H1 (cell line): ENCODE results near the gene CERKL. TPM values are rescaled to one million over a fixed set of nuclear protein-coding genes. Genes with fewer than 3 reads are reported as not detected.
"Not testable (repeated sequence)": the region's sequence is repeated elsewhere in the genome, so short reads cannot be mapped to it uniquely, and the experiment has no call there.

ENCODE experiments used
- CTCF ChIA-PET: fragments of 300-600 bp; sonication (Branson Sonifier 250); formaldehyde crosslinking; loops from one replicate; lab custom pipeline; 2021; ENCODE audit not compliant: partially characterized antibody; lab: Charles Lee
- POLR2A ChIA-PET: fragments of 300-600 bp; sonication (Branson Sonifier 250); formaldehyde crosslinking; loops from one replicate; lab custom pipeline; 2021; ENCODE audit warnings: inconsistent platforms; ENCODE audit not compliant: partially characterized antibody; lab: Charles Lee
- DNase-seq, 2 experiments: peaks; one replicate each; pipeline versions ENCODE4 v3.0.0 to v3.0.0-alpha.2; 2010 to 2022; ENCODE audit warnings: low spot score in 2 of 2, low read depth in 1 of 2, mixed read lengths in 1 of 2
- FAIRE-seq: peaks from 2 replicates; lab custom pipeline; 2011; peaks lifted over from hg19 to GRCh38; lab: Jason Lieb, UNC
- H2AFZ ChIP-seq: 2 replicates; pipeline ENCODE4 v1.8.1; 2012; ENCODE audit warnings: low read length, inconsistent platforms
- H2AK5ac ChIP-seq: 2 replicates; pipeline ENCODE4 v1.6.1; 2013; ENCODE audit warnings: low read depth, low read length
- H2BK120ac ChIP-seq: replicated peaks from 2 replicates; pipeline ENCODE3; 2013; ENCODE audit warnings: low read depth, low read length, inconsistent platforms
- H2BK12ac ChIP-seq: 2 replicates; pipeline ENCODE4 v1.6.1; 2013; ENCODE audit warnings: low read depth, low read length
- H2BK15ac ChIP-seq: 2 replicates; pipeline ENCODE4 v1.6.1; 2013; ENCODE audit warnings: low read length
- H2BK20ac ChIP-seq: 2 replicates; pipeline ENCODE4 v1.6.1; 2013; ENCODE audit warnings: low read length
- H2BK5ac ChIP-seq: 2 replicates; pipeline ENCODE4 v1.6.1; 2013; ENCODE audit warnings: low read depth, low read length
- H3K14ac ChIP-seq: 2 replicates; pipeline ENCODE4 v1.6.1; 2013; ENCODE audit warnings: inconsistent platforms; ENCODE audit not compliant: insufficient read length
- H3K18ac ChIP-seq: 2 replicates; pipeline ENCODE4 v1.6.1; 2013; ENCODE audit warnings: low read length; ENCODE audit errors: extremely low read depth
- H3K23ac ChIP-seq: 2 replicates; pipeline ENCODE4 v1.6.1; 2013; ENCODE audit warnings: inconsistent platforms; ENCODE audit not compliant: insufficient read length
- H3K23me2 ChIP-seq: 2 replicates; pipeline ENCODE4 v1.6.1; 2013; ENCODE audit warnings: low read depth, low read length
- H3K27ac ChIP-seq: 2 replicates; pipeline ENCODE4 v1.6.1; 2011; ENCODE audit warnings: low read depth, low read length, inconsistent platforms
- H3K27me3 ChIP-seq, 4 experiments: replicated peaks in 1 of 4; 1 replicate in 1 of 4; 2 replicates in 3 of 4; pipeline versions ENCODE4 v1.6.1 to v1.8.1; 2011 to 2013; ENCODE audit warnings: low read length in 3 of 4, mild to moderate bottlenecking in 3 of 4, inconsistent platforms in 2 of 4, mixed read lengths in 2 of 4, moderate library complexity in 1 of 4; ENCODE audit not compliant: control insufficient read depth in 3 of 4, insufficient read depth in 3 of 4; ENCODE audit errors: extremely low read depth in 1 of 4
- H3K36me3 ChIP-seq, 4 experiments: 2 replicates each; pipeline versions ENCODE4 v1.6.1 to v1.8.1; 2011 to 2013; ENCODE audit warnings: mild to moderate bottlenecking in 4 of 4, low read length in 3 of 4, moderate library complexity in 2 of 4, control low read depth in 1 of 4, inconsistent platforms in 1 of 4; ENCODE audit not compliant: insufficient read depth in 4 of 4, control insufficient read depth in 2 of 4
- H3K4ac ChIP-seq: replicated peaks from 2 replicates; pipeline ENCODE3; 2013; ENCODE audit warnings: low read length, low read depth, mixed read lengths, inconsistent platforms; ENCODE audit not compliant: insufficient read length
- H3K4me1 ChIP-seq, 4 experiments: replicated peaks in 1 of 4; 1 replicate in 1 of 4; 2 replicates in 3 of 4; pipeline versions ENCODE4 v1.6.1 to v1.8.1; 2011 to 2013; ENCODE audit warnings: low read length in 3 of 4, inconsistent platforms in 2 of 4, mixed read lengths in 1 of 4; ENCODE audit not compliant: insufficient read depth in 4 of 4, control insufficient read depth in 3 of 4
- H3K4me2 ChIP-seq, 2 experiments: 2 replicates each; pipeline versions ENCODE4 v1.6.1 to v1.8.1; 2011 to 2013; ENCODE audit warnings: low read depth in 2 of 2, low read length in 2 of 2, control low read depth in 1 of 2, inconsistent platforms in 1 of 2, mild to moderate bottlenecking in 1 of 2; ENCODE audit not compliant: insufficient read depth in 1 of 2
- H3K4me3 ChIP-seq, 4 experiments: fragments of 200-600, 300-600 bp in 1 of 4; sonication (generic), shearing (Covaris generic), sonication (Bioruptor Twin) in 1 of 4; 2 replicates each; pipeline versions ENCODE4 v1.5.1 to v1.8.1; 2011 to 2016; ENCODE audit warnings: low read length in 4 of 4, low read depth in 3 of 4, control low read depth in 2 of 4, inconsistent platforms in 2 of 4, mild to moderate bottlenecking in 2 of 4, mixed read lengths in 1 of 4, moderate library complexity in 1 of 4; ENCODE audit not compliant: insufficient read depth in 2 of 4; ENCODE audit errors: extremely low read depth in 1 of 4
- H3K56ac ChIP-seq: replicated peaks from 2 replicates; pipeline ENCODE3; 2013; ENCODE audit warnings: low read depth, mild to moderate bottlenecking, mixed read lengths, low read length, inconsistent platforms; ENCODE audit not compliant: insufficient read length
- H3K79me1 ChIP-seq: 2 replicates; pipeline ENCODE4 v1.6.1; 2013; ENCODE audit warnings: low read depth, low read length, control low read depth
- H3K79me2 ChIP-seq, 2 experiments: 2 replicates each; pipeline versions ENCODE4 v1.6.1 to v1.8.1; 2012 to 2013; ENCODE audit warnings: low read length in 2 of 2, mild to moderate bottlenecking in 2 of 2, inconsistent platforms in 1 of 2; ENCODE audit not compliant: insufficient read depth in 2 of 2, control insufficient read depth in 1 of 2
- H3K9ac ChIP-seq, 4 experiments: replicated peaks in 1 of 4; 1 replicate in 1 of 4; 2 replicates in 3 of 4; pipeline versions ENCODE4 v1.6.1 to v1.8.1; 2011 to 2013; ENCODE audit warnings: low read depth in 3 of 4, low read length in 3 of 4, control low read depth in 2 of 4, mild to moderate bottlenecking in 2 of 4, moderate library complexity in 2 of 4, inconsistent platforms in 1 of 4; ENCODE audit errors: extremely low read depth in 1 of 4
- H3K9me3 ChIP-seq, 2 experiments: 2 replicates each; pipeline versions ENCODE4 v1.6.1 to v1.8.1; 2012 to 2013; ENCODE audit warnings: mild to moderate bottlenecking in 2 of 2, moderate library complexity in 2 of 2, control low read depth in 1 of 2, inconsistent platforms in 1 of 2, low read depth in 1 of 2, low read length in 1 of 2, mixed read lengths in 1 of 2; ENCODE audit not compliant: insufficient read depth in 2 of 2
- H4K20me1 ChIP-seq, 2 experiments: replicated peaks in 1 of 2; 2 replicates each; pipeline versions ENCODE3 to v1.8.1; 2011 to 2013; ENCODE audit warnings: inconsistent platforms in 2 of 2, low read length in 2 of 2, mild to moderate bottlenecking in 1 of 2; ENCODE audit not compliant: insufficient read depth in 2 of 2, control insufficient read depth in 1 of 2
- H4K5ac ChIP-seq: 2 replicates; pipeline ENCODE4 v1.6.1; 2013; ENCODE audit warnings: low read length, low read depth, mixed read lengths, inconsistent platforms; ENCODE audit not compliant: insufficient read length
- H4K8ac ChIP-seq: 2 replicates; pipeline ENCODE4 v1.8.0; 2013; ENCODE audit warnings: mild to moderate bottlenecking, moderate library complexity, low read length, inconsistent platforms; ENCODE audit not compliant: insufficient read depth; ENCODE audit errors: extremely low read depth
- H4K91ac ChIP-seq: replicated peaks from 2 replicates; pipeline ENCODE3; 2013; ENCODE audit warnings: low read length, mixed read lengths, inconsistent platforms; ENCODE audit not compliant: insufficient read length
- ATF2 ChIP-seq: IDR thresholded peaks from 2 replicates; pipeline ENCODE4 v1.6.1; 2012; ENCODE audit warnings: low read length, inconsistent platforms
- CBX5 ChIP-seq: fragments of 300-800, 300-1000 bp; sonication (generic); IDR thresholded peaks from 2 replicates; pipeline ENCODE4 v1.7.1; 2016; ENCODE audit warnings: antibody characterized with exemption, low read length, low read depth
- CHD2 ChIP-seq: IDR thresholded peaks from 2 replicates; pipeline ENCODE4 v1.6.1; 2012; ENCODE audit warnings: low read length, improper control_type of control experiment
- HDAC6 ChIP-seq: IDR thresholded peaks from one replicate; pipeline ENCODE4 v1.7.1; 2012; ENCODE audit warnings: low read depth, mild to moderate bottlenecking, inconsistent platforms, low read length, moderate library complexity
- JUN ChIP-seq: IDR thresholded peaks from 2 replicates; pipeline ENCODE4 v1.6.1; 2011; ENCODE audit warnings: low read depth, mild to moderate bottlenecking, improper control_type of control experiment, low read length
- WGBS, 2 experiments: shearing (Covaris generic) in 1 of 2; methylation state at CpG; one replicate each; pipeline versions ENCODE4 v1.1.6 to v1.1.7; 2013 to 2015; ENCODE audit warnings: low lambda C conversion rate in 2 of 2, mixed read lengths in 2 of 2, inconsistent platforms in 1 of 2, low coverage in 1 of 2, missing lambda C conversion rate in 1 of 2; ENCODE audit not compliant: insufficient replicate concordance in 2 of 2, insufficient coverage in 1 of 2, insufficient read length in 1 of 2; ENCODE audit errors: extremely low coverage in 1 of 2, missing lambda C conversion rate in 1 of 2; 5-methylcytosine and 5-hydroxymethylcytosine counted together
- polyA plus RNA-seq, 7 experiments: library from polyadenylated mRNA; depleted of rRNA in 3 of 7; stranded (reverse) in 5 of 7; unstranded in 2 of 7; fragments of >200 nt in 5 of 7; fragments of 200-250 nt in 2 of 7; gene quantifications; 1 replicate in 5 of 7; 2 replicates in 1 of 7; 4 replicates in 1 of 7; pipeline versions ENCODE4 v1.2.1 to v1.2.3, GENCODE V29; 2011 to 2013; ENCODE audit warnings: missing spikeins in 2 of 7, mixed read lengths in 2 of 7
- total RNA-seq: library from RNA; stranded (reverse); fragmentation: NEBNext Ultra II Directional; extraction: Animal tissue kit (Norgen Biotek cat#: 25700); gene quantifications from 2 replicates; pipeline ENCODE4 v1.2.1, GENCODE V29; 2021

CERKL gene
- total and polyA plus RNA-seq, 2 of the 8 experiments (the other 6 are each of a cell fraction or from before 2014, with no cell fraction given): 0.05 TPM; not detected in 1

DNA sequence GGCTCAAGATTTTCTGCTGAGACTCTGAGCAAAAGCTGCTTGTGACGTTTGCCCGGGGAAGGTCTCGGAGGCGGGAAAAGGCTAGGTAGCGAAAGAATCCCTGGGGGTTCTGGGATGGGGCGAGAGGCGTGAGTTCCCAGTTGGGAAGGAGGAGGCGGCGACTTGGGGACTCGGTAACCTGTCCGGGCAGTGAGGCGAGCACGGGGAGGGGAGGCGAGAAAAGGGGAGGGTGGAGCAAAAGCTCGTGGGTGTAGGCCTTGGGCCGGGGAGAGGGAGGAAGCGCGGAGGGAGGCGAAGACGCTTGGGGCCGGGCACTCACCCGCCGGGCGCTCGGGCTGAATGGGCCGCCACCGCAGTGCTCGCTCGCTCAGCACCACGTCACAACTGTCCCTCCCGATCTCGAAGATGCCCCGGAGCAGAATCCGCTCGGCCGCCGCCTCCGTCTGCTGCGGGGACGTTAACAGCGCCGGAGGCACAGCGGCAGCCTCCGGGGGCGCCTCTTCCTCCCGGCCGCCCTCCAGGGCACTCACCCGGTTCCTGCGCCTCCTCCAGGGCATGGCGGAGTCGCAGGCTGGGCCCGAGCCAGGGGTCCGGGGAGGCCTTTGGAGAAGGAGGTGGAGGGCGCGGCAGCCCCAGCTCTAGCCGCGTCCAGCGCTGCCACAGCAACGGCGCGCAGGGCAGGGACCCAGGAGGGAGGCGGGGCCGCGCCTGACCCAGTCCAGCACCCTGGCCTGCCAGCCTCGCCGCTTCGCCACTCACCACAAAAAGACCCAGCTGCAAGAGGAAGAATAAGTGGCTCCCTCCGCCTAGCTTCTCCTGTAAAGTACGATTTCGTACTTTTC is at the start of gene CERKL (continued):
- TF ChIP-seq ATF2 (no peak), CHD2 (no peak), JUN (no peak), HDAC6 (no peak), CBX5 (no peak)

- H3K14ac ChIP-seq, FAIRE-seq, H4K20me1 ChIP-seq, H2BK120ac ChIP-seq, H3K79me1 ChIP-seq, CTCF ChIA-PET, H2BK12ac ChIP-seq, H3K23ac ChIP-seq, H3K4me1 ChIP-seq, H2AFZ ChIP-seq, H3K79me2 ChIP-seq, H2BK5ac ChIP-seq, H3K4ac ChIP-seq, H3K27ac ChIP-seq, H3K4me3 ChIP-seq, H2AK5ac ChIP-seq, H3K18ac ChIP-seq, H4K8ac ChIP-seq, H3K4me2 ChIP-seq, POLR2A ChIA-PET, H2BK20ac ChIP-seq, H2BK15ac ChIP-seq, H3K27me3 ChIP-seq, H4K5ac ChIP-seq, H3K56ac ChIP-seq, H3K9ac ChIP-seq, DNase-seq, H4K91ac ChIP-seq, H3K23me2 ChIP-seq, H3K36me3 ChIP-seq: not testable (repeated sequence)
- 97% methylated on average over 3 of the region's 3 CpGs; no CpG with 5 or more reads in 1 of the 2 experiments for WGBS, 2 experiments
- peaks cover 7 to 14% of the 10 kb centered on the region in 2 experiments for H3K9me3 ChIP-seq
Measured at GRCh38 chr2:181702519-181702918, 45.6 kb upstream of the CERKL start.
